GM21717 (cell line): ENCODE results near the gene TMED5.
A peak's percentile ranks its signal among the peaks of the same experiment; 100 is the strongest.

Source experiments
- ATAC-seq: cut with Tn5 transposase; IDR thresholded peaks from one replicate; pipeline ENCODE4 v1.9.1; 2021; ENCODE audit warnings: mild to moderate bottlenecking, moderate library complexity; ENCODE audit not compliant: unreplicated experiment

The TMED5 gene

DNA sequence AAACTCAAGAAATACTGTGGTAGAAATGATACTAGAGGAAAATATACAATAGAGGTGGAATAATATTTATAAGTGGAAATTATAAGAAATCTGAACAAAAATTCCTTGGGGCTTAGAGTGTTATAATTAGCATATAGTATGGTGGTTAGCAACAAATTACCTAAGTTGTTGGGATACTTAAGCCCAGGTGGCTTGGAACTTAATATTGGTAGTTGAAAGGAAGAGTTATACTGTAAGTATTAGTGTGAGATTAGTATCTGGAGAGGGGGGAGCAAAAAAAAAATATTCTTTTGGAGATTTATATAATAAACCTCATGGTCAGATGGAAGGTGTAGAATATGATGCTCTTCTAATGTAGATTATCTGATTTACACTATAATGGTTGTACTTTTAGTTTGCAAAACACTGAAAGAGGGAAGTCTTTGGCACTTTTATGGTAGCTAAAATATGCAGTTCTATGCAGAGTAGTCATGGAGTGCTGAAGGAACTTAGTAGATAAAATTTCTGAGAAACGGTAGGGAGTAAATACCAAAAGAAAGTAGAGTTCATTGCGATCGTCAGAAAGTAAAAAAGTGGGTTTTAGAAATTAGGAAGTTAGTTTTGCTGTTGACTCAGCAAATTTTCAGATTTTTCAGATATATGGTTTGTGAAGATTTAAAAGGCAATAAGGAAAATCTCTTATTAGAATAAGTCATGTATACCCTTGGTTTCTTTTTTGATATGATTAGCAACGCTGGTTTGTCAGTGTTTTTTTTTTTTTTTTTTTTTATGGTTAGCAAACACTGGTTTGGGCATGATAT is 55.5 kb downstream of the TMED5 start:
- no peak for ATAC-seq

DNA sequence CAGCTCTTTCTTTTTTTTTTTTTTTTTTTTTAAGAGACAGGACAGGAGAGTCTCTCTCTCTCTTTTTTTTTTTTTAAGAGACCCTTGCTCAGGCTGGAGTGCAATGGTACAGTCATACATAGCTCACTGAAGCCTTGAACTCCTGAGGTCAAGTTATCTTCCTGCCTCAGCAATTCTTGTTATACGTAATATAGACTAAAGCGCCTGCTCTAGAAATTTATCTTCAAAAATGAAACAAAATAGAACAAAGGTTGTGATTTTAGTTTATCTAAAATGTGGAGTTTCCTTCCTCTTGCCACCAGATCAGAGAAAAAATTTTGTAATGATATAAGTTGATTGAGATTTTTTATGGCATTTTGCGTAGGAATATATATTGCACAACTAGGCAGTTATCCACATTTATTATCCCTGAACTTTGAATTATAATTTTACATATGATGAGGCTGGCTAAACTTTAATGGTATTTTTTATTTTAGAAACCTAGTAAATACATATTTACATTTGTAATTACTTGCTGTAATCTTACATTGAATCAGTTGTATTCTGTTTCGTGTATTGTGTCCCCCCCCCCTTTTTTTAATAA is 56.9 kb downstream of the TMED5 start:
- no peak for ATAC-seq

DNA sequence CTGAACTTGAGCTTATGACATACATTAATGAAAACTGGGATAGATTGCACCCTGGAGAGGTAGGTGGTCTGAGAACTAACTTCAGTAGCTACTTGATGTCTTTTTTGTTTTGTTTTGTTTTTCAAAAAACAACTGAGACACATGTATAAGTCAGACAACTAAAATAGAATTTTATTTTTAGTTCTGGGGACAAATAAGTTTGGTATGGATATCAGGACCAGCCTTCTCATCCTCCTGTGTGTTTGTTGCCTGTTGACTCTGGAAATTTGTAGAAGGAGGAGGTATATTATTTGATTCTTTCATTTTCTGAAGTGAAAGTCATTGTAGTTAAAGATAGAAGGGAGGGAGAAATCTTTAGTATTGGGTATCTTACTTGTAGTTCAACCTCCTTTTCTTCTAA is 59.6 kb downstream of the TMED5 start:
- no peak for ATAC-seq

DNA sequence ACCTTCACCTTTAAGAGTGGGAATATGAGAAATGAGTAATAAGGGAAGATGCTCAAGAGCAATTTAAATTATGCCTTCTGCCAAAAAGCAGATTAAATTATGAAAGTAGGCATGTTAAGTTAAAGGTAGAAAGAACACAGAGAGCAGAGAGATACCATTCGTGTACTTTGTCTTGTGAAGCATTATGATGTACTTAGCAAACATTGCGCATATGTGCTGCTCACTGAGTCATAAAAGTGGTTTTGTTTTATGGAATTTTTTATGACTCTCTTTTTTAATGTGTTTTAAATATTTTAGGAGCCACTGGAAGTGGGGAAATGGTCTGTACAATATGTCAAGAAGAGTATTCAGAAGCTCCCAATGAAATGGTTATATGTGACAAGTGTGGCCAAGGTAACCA is 65.8 kb downstream of the TMED5 start:
- no peak for ATAC-seq

DNA sequence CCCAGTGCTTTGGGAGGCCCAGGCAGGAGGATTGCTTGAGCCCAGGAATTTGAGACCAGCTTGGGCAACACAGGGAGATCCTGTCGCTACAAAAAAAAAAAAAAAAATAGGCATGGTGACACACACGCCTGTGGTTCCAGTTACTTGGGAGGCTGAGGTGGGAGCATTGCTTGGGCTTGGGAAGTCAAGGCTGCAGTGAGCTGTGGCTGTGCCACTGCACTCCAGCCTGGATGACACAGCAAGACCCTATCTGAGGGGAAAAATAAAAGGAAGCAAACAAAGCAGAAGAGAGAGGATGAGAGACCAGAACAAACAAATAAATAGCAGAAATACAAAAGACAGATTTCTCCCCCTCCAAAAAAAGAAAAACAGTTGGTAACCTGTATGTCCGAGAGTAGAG is 67.1 kb downstream of the TMED5 start:
- ATAC-seq: no peak

DNA sequence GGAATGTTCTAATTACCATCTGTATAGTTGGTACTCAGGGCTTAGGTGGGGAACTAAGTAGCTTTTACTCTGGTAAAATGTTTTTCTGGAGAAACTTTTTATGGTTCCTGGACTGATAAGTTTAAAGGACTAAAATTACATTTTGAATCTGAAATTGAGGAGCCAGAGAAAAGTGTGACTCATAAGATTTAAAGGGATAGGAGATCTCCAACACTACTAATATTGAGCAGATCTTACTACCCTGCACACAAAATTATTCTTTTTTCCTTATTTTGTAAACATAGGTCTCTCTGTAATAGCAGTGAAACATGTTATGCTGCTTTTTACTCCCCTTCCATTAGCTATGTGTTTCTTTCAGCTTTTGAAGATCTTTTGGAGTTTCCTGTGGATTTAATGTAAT is 68.7 kb downstream of the TMED5 start:
- no peak for ATAC-seq

DNA sequence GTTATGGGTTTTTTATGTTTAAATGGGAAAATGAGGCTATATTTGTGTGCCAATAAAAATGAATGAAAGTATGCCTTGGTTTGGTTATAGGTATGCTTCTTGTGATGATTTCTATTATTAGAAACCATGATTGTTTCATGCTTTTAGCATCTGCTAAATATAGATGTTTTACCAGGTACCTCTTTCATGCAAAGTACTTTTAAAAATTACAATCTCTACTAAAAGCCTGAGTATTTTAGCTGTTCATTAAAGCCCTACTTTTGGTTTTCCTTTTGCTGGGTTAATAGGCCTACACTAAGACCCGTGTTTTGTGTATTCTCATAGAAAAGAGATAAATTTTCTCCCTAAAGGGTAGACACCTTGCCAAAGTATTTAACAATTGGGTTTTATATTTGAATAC is 69.1 kb downstream of the TMED5 start:
- ATAC-seq: peak; percentile 61

DNA sequence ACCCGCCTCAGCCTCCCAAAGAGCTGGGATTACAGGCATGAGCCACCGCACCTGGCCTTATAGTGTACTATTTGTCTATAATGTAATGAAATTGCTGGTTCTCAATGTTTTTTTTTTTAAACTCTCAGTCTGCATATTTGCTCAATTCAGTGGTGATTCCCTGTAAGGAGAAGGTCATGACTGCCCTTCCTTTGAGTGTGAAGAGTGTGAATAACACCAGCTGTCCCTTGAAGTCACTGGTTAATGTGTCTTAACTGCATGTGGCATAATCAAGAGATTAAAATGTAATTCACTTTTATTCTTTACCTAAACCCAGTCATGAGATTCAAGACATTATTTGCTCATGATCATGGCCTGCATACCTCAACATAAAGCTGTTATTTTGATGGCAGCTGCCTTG is 70.6 kb downstream of the TMED5 start:
- ATAC-seq: no peak

DNA sequence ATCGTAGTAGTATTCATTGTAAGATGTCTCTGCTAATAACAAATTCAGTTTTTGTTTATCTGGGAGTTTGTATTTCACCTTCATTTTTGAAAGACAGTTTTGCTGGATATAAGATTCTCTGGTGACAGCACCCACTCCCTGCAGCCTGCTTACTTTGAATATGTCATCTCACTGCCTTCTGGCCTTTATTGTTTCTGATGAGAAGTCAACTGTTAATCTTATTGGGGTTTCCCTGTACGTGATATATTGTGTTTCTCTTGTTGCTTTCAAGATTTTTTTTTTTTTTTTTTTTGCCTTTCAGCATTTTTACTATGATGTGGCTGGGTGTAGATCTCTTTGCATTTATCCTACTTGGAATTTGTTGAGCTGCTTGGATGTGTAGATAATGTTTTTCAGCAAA is 71.9 kb downstream of the TMED5 start:
- ATAC-seq: no peak

DNA sequence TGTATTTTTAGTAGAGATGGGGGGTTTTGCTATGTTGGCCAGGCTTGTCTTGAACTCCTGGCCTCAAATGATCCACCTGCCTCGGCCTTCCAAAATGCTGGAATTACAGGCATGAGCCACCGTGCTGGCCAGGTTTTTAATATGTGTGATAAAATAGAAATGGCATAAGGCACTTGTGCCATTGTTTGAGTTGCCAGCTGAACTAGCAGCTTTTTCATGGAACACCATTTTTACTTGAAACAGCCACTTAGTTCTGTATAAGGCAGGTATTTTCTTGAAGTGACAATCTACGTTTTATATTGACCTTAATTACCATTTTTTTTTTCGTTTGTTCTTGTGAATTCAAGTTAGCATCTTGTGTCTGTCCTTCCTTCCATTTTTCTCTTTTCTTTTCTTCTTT is 72.8 kb downstream of the TMED5 start:
- ATAC-seq: no peak

DNA sequence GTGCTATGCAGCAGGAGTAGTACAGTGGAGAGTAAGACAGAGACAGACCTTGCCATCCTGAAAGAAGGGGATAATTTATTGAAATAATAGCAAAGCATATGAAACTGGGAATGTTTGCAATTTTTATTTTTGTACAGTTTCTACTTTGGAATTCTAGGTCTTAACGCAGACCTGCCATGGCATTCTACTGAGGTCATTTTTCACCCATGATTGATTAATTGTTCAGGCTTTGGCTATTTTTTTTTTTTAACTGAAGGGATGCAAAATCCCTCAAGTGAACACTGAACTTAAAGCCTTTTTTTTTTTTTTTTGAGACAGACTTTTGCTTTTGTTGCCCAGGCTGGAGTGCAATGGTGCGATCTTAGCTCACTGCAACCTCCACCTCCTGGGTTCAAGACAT is 74.0 kb downstream of the TMED5 start:
- no peak for ATAC-seq

DNA sequence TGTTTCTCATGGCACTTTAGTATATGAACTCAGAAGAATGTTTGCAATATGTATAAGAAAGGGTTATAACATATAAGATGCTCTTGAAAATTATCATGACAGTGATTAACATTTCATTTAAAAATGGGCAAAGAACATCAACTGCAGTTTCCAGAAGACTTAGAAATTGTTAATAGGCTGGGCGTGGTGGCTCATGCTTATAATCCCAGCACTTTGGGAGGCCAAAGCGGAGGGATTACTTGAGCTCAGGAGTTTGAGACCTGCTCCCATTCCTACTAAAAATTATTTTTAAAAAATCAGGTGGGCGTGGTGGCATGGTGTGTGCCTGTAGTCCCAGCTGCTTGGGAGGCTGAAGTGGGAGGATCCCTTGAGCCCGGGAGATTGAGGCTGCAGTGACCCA is 78.1 kb downstream of the TMED5 start:
- no peak for ATAC-seq
